HepG2 (cell line): Measurements from ENCODE around the gene MAN2A1. TPM values are rescaled to one million over a fixed set of nuclear protein-coding genes. Genes with fewer than 3 reads are reported as not detected.

ENCODE experiments used
- FOXA1 ChIP-seq, 2 experiments: fragments of 450-650 bp in 1 of 2; sonication (generic) in 1 of 2; formaldehyde crosslinking in 1 of 2; IDR thresholded peaks; 2 replicates each; pipeline versions ENCODE4 v1.4.0 to v1.6.1; 2016 to 2020; ENCODE audit warnings: missing genetic modification reagents in 1 of 2
- GATAD1 ChIP-seq: IDR thresholded peaks from 2 replicates; pipeline ENCODE4 v1.6.1; 2016; ENCODE audit warnings: missing genetic modification reagents, missing compliant biosample characterization
- HES4 ChIP-seq: sonication (generic); formaldehyde crosslinking; IDR thresholded peaks from 2 replicates; pipeline ENCODE4 v1.9.0; 2021; ENCODE audit warnings: mild to moderate bottlenecking, missing genetic modification reagents, borderline replicate concordance
- HNF1A ChIP-seq, 2 experiments: sonication (generic) in 1 of 2; formaldehyde crosslinking in 1 of 2; IDR thresholded peaks; 2 replicates each; pipeline versions ENCODE4 v1.4.0 to v1.6.1; 2016 to 2020; ENCODE audit warnings: borderline replicate concordance in 1 of 2, low read depth in 1 of 2, mild to moderate bottlenecking in 1 of 2, missing genetic modification reagents in 1 of 2
- HOXA3 ChIP-seq: sonication (generic); formaldehyde crosslinking; IDR thresholded peaks from 2 replicates; pipeline ENCODE4 v1.5.0; 2020; ENCODE audit warnings: missing genetic modification reagents
- JARID2 ChIP-seq: sonication (generic); formaldehyde crosslinking; IDR thresholded peaks from 2 replicates; pipeline ENCODE4 v1.8.1; 2023; ENCODE audit warnings: missing genetic modification reagents, inconsistent platforms; ENCODE audit not compliant: insufficient replicate concordance
- NFKB2 ChIP-seq: sonication (generic); formaldehyde crosslinking; IDR thresholded peaks from 2 replicates; pipeline ENCODE4 v1.4.0; 2020; ENCODE audit warnings: missing genetic modification reagents, borderline replicate concordance
- POGZ ChIP-seq: sonication (generic); formaldehyde crosslinking; IDR thresholded peaks from 2 replicates; pipeline ENCODE4 v1.4.0; 2020; ENCODE audit warnings: mild to moderate bottlenecking, missing genetic modification reagents
- SMARCE1 ChIP-seq: fragments of 450-650 bp; IDR thresholded peaks from 2 replicates; pipeline ENCODE4 v1.6.1; 2017; ENCODE audit warnings: borderline replicate concordance
- SRSF9 ChIP-seq: fragments of 200-400 bp; formaldehyde crosslinking; IDR thresholded peaks from 2 replicates; pipeline ENCODE4 v1.6.1; 2018; ENCODE audit warnings: borderline replicate concordance, mild to moderate bottlenecking, low read depth, low read length; ENCODE audit not compliant: insufficient read depth, poor library complexity, severe bottlenecking
- STAG1 ChIP-seq: sonication (generic); formaldehyde crosslinking; IDR thresholded peaks from 2 replicates; pipeline ENCODE4 v1.4.0; 2020; ENCODE audit warnings: missing genetic modification reagents
- U2AF2 ChIP-seq: fragments of 200-400 bp; formaldehyde crosslinking; IDR thresholded peaks from 2 replicates; pipeline ENCODE4 v1.6.1; 2017; ENCODE audit warnings: low read depth, mild to moderate bottlenecking, low read length
- ZBTB2 ChIP-seq: sonication (generic); formaldehyde crosslinking; IDR thresholded peaks from 2 replicates; pipeline ENCODE4 v1.8.0; 2022; ENCODE audit warnings: low read depth, missing genetic modification reagents
- ZMAT5 ChIP-seq: sonication (generic); formaldehyde crosslinking; IDR thresholded peaks from 2 replicates; pipeline ENCODE4 v1.5.0; 2020; ENCODE audit warnings: mild to moderate bottlenecking, low read depth, missing genetic modification reagents, borderline replicate concordance
- ZMYM4 ChIP-seq: sonication (generic); formaldehyde crosslinking; IDR thresholded peaks from 2 replicates; pipeline ENCODE4 v1.8.1; 2023; ENCODE audit warnings: mild to moderate bottlenecking, missing genetic modification reagents
- ZNF616 ChIP-seq: sonication (generic); formaldehyde crosslinking; IDR thresholded peaks from 2 replicates; pipeline ENCODE4 v1.5.0; 2020; ENCODE audit warnings: low read depth, mild to moderate bottlenecking, missing genetic modification reagents
- ZNF652 ChIP-seq: IDR thresholded peaks from 2 replicates; pipeline ENCODE4 v1.6.1; 2016; ENCODE audit warnings: low read depth, borderline replicate concordance
- ZNF784 ChIP-seq: sonication (generic); formaldehyde crosslinking; IDR thresholded peaks from 2 replicates; pipeline ENCODE4 v1.5.1; 2020; ENCODE audit warnings: missing genetic modification reagents, mild to moderate bottlenecking, borderline replicate concordance
- polyA plus RNA-seq, 8 experiments: library from polyadenylated mRNA; depleted of rRNA in 3 of 8; stranded (reverse) in 7 of 8; unstranded in 1 of 8; fragments of >200 nt; fragmentation: Illumina TruSeq in 4 of 8; extraction: Trizol in 4 of 8; gene quantifications; 2 replicates each; pipeline versions ENCODE4 v1.2.1 to v1.2.3, GENCODE V29; 2011 to 2016; ENCODE audit warnings: low read depth in 4 of 8, missing spikeins in 1 of 8, mixed read lengths in 1 of 8; ENCODE audit not compliant: insufficient read depth in 1 of 8
- total RNA-seq, 5 experiments: library from RNA; depleted of rRNA; stranded (reverse); fragments of >200 nt; fragmentation: Illumina TruSeq; extraction: Trizol; gene quantifications; 2 replicates each; pipeline ENCODE4 v1.2.3, GENCODE V29; 2016; ENCODE audit warnings: low read depth in 1 of 5

Gene MAN2A1
- total and polyA plus RNA-seq, 2 of the 13 experiments (the other 11 are each of a cell fraction or from before 2014, with no cell fraction given): 56.2 to 80.5 TPM

- no peak for TF ChIP-seq ZBTB2 (CRISPR knock-in tag)
- TF ChIP-seq NFKB2: no peak
- TF ChIP-seq ZNF652 (CRISPR knock-in tag): peak; percentile 32; the same call in 1 of the 2 replicates
- no peak for TF ChIP-seq ZNF616 (CRISPR knock-in tag)
- no peak for TF ChIP-seq HNF1A (IDR thresholded peaks at IDR 0.05; ENCODE audit: low read depth)
- TF ChIP-seq HNF1A (CRISPR knock-in tag; IDR thresholded peaks at IDR 0.05; ENCODE audit: borderline replicate concordance): no peak; the same call in 1 of the 2 replicates
- TF ChIP-seq HOXA3 (CRISPR knock-in tag): 0 out of 2 replicates have a peak, but pooled peaks have one; percentile 17
- TF ChIP-seq JARID2 (CRISPR knock-in tag): no peak
- TF ChIP-seq HES4 (CRISPR knock-in tag): no peak
- 0 out of 2 replicates have a peak, but pooled peaks have one; percentile 41 for TF ChIP-seq POGZ (CRISPR knock-in tag)
- TF ChIP-seq U2AF2: no peak
- TF ChIP-seq ZMYM4 (CRISPR knock-in tag): peak; percentile 30; the same call in 1 of the 2 replicates
- no peak for TF ChIP-seq FOXA1 (IDR thresholded peaks at IDR 0.05)
- no peak for TF ChIP-seq FOXA1 (CRISPR knock-in tag; IDR thresholded peaks at IDR 0.05)
- no peak for TF ChIP-seq ZMAT5 (CRISPR knock-in tag)
- no peak for TF ChIP-seq STAG1 (CRISPR knock-in tag)
- TF ChIP-seq SRSF9: no peak
- TF ChIP-seq ZNF784 (CRISPR knock-in tag): no peak
- no peak for TF ChIP-seq GATAD1 (CRISPR knock-in tag)
- TF ChIP-seq SMARCE1: no peak
These were observed 217.5 kb downstream of the MAN2A1 start (continued) for GRCh38 chr5:109907189-109907588.
